Skeletal muscle cell (primary cell): ENCODE measurements around the gene FAHD1.
A peak's percentile ranks its signal among the peaks of the same experiment; 100 is the strongest.

ENCODE experiments used
- DNase-seq: peaks from one replicate; pipeline ENCODE4 v3.0.0-alpha.2; 2010; ENCODE audit warnings: low read depth
- H3K4me3 ChIP-seq: 2 replicates; pipeline ENCODE4 v1.5.1; 2011; ENCODE audit warnings: low read depth, mild to moderate bottlenecking, control low read depth, low read length, moderate library complexity

The FAHD1 gene

GRCh38 chr16:1826691-1827573 lies at the start of gene FAHD1, which contains the start of gene HAGH:
Gene FAHD1 (plus strand): TSS chr16:1827206. CDS start chr16:1827239, 33 bp downstream.
Gene HAGH (minus strand): TSS chr16:1826825. CDS start chr16:1826787, 38 bp downstream.
- DNase-seq = peak; percentile 80
- H3K4me3 ChIP-seq = peak within 1 kb of the TSS; percentile 98

- no peak overlapping the region for H3K4me3 ChIP-seq
- DNase-seq = no peak
These were observed 49.4 kb upstream of the FAHD1 start for GRCh38 chr16:1777375-1778199.

GRCh38 chr16:1778200-1779179 lies 48.5 kb upstream of the FAHD1 start:
- H3K4me3 ChIP-seq = no peak overlapping the region
- DNase-seq = no peak

- DNase-seq = no peak
- H3K4me3 ChIP-seq = no peak overlapping the region
These were observed 47.7 kb upstream of the FAHD1 start for GRCh38 chr16:1779234-1779701.

GRCh38 chr16:1779741-1780676 lies 47.0 kb upstream of the FAHD1 start:
- no peak overlapping the region for H3K4me3 ChIP-seq
- no peak for DNase-seq

- H3K4me3 ChIP-seq = no peak overlapping the region
- no peak for DNase-seq
These were observed 46.3 kb upstream of the FAHD1 start for GRCh38 chr16:1780677-1781072.

- DNase-seq = no peak
These were observed 45.8 kb upstream of the FAHD1 start for GRCh38 chr16:1781254-1781653.

GRCh38 chr16:1781758-1782407 lies 45.1 kb upstream of the FAHD1 start:
- DNase-seq = no peak
- peak overlapping the region; percentile 81 for H3K4me3 ChIP-seq

More at GRCh38 chr16:1781254-1781653, 45.8 kb upstream of the FAHD1 start:
- H3K4me3 ChIP-seq = peak overlapping the region; percentile 81

- peak within 1 kb of the TSS; percentile 89 for H3K4me3 ChIP-seq
- peak; percentile 100 for DNase-seq
These were observed 44.4 kb upstream of the FAHD1 start, which contains the start of the genes NUBP2 and SPSB3 for GRCh38 chr16:1782408-1783264. Gene NUBP2 (plus strand): TSS chr16:1782960. CDS start chr16:1783021, 61 bp downstream. Gene SPSB3 (minus strand): TSS chr16:1782571. CDS start chr16:1781483, 1,088 bp downstream.

- no peak overlapping the region for H3K4me3 ChIP-seq
- DNase-seq = no peak
These were observed 41.8 kb upstream of the FAHD1 start for GRCh38 chr16:1784977-1785845.

- no peak overlapping the region for H3K4me3 ChIP-seq
- no peak for DNase-seq
These were observed 41.2 kb upstream of the FAHD1 start for GRCh38 chr16:1785846-1786170.

- H3K4me3 ChIP-seq = no peak overlapping the region
- no peak for DNase-seq
These were observed 40.6 kb upstream of the FAHD1 start for GRCh38 chr16:1786242-1787055.

GRCh38 chr16:1787056-1787321 lies 40.0 kb upstream of the FAHD1 start:
- no peak overlapping the region for H3K4me3 ChIP-seq
- DNase-seq = no peak

- no peak overlapping the region for H3K4me3 ChIP-seq
These were observed 39.5 kb upstream of the FAHD1 start for GRCh38 chr16:1787322-1788094.

More at GRCh38 chr16:1787322-1788094, 39.5 kb upstream of the FAHD1 start:
- DNase-seq = no peak
